ENCODE measurements around the gene FGL2.
"Not testable (repeated sequence)": the region's sequence is repeated elsewhere in the genome, so short reads cannot be mapped to it uniquely, and the experiment has no call there.

The FGL2 gene

GRCh38 chr7:77157034-77157433, 42.6 kb downstream of the FGL2 start:
- not testable (repeated sequence) for DNase-seq (ENCODE audit: low spot score)

- DNase-seq (ENCODE audit: low spot score): not testable (repeated sequence)
These were observed 43.8 kb downstream of the FGL2 start for GRCh38 chr7:77155601-77156377.

- DNase-seq (ENCODE audit: low spot score): not testable (repeated sequence)
These were observed 44.6 kb downstream of the FGL2 start for GRCh38 chr7:77154917-77155464.

GRCh38 chr7:77152232-77152631, 47.4 kb downstream of the FGL2 start:
- DNase-seq (ENCODE audit: low spot score): not testable (repeated sequence)
